Anterior cingulate cortex (tissue), 58 donors: ENCODE measurements around the gene CYSLTR2.
"Not testable (repeated sequence)": the region's sequence is repeated elsewhere in the genome, so short reads cannot be mapped to it uniquely, and the experiment has no call there.

ENCODE experiments used
- DNase-seq, 58 donors: peaks; one replicate each; lab custom pipeline; 2025; lab: John Stamatoyannopoulos, UW

CYSLTR2 gene

GRCh38 chr13:48644141-48644540 lies 9.6 kb upstream of the CYSLTR2 start:
- no peak for DNase-seq

- DNase-seq = no peak
Observed at GRCh38 chr13:48644951-48645350, 8.8 kb upstream of the CYSLTR2 start.

- DNase-seq = no peak
Observed at GRCh38 chr13:48645845-48646244, 7.9 kb upstream of the CYSLTR2 start.

GRCh38 chr13:48646791-48647190 lies 6.9 kb upstream of the CYSLTR2 start:
- DNase-seq = no peak

- DNase-seq = no peak
Observed at GRCh38 chr13:48647625-48648024, 6.1 kb upstream of the CYSLTR2 start.

- DNase-seq = no peak
Observed at GRCh38 chr13:48648446-48648845, 5.3 kb upstream of the CYSLTR2 start.

GRCh38 chr13:48652851-48653471 lies 768 bp upstream of the CYSLTR2 start:
- no peak for DNase-seq

GRCh38 chr13:48654511-48654910 lies 782 bp downstream of the CYSLTR2 start:
- no peak for DNase-seq

- DNase-seq = no peak
Observed at GRCh38 chr13:48655291-48655690, 1.6 kb downstream of the CYSLTR2 start.

- no peak for DNase-seq
Observed at GRCh38 chr13:48656608-48657007, 2.9 kb downstream of the CYSLTR2 start.

GRCh38 chr13:48660361-48661076 lies 6.8 kb downstream of the CYSLTR2 start:
- DNase-seq = peak in 4 of 58 donors; percentile 0 to 28 (median 2)

GRCh38 chr13:48661107-48661506 lies 7.4 kb downstream of the CYSLTR2 start:
- DNase-seq = no peak

GRCh38 chr13:48662226-48662625 lies 8.5 kb downstream of the CYSLTR2 start:
- no peak for DNase-seq

- no peak for DNase-seq
Observed at GRCh38 chr13:48667136-48667535, 13.4 kb downstream of the CYSLTR2 start.

- DNase-seq = not testable (repeated sequence)
Observed at GRCh38 chr13:48671421-48671820, 17.7 kb downstream of the CYSLTR2 start.

- DNase-seq = no peak
Observed at GRCh38 chr13:48675247-48675646, 21.5 kb downstream of the CYSLTR2 start.

GRCh38 chr13:48678316-48678715 lies 24.6 kb downstream of the CYSLTR2 start:
- no peak for DNase-seq

GRCh38 chr13:48679941-48680680 lies 26.4 kb downstream of the CYSLTR2 start:
- DNase-seq = no peak

GRCh38 chr13:48680756-48681392 lies 27.1 kb downstream of the CYSLTR2 start:
- no peak for DNase-seq

- DNase-seq = no peak
Observed at GRCh38 chr13:48681905-48682304, 28.2 kb downstream of the CYSLTR2 start.

GRCh38 chr13:48682436-48682835 lies 28.7 kb downstream of the CYSLTR2 start:
- no peak for DNase-seq
